Stomach (tissue), 19 donors: ENCODE measurements around the gene RABGGTB. TPM values are rescaled to one million over a fixed set of nuclear protein-coding genes. Genes with fewer than 3 reads are reported as not detected.
"Not testable (repeated sequence)": the region's sequence is repeated elsewhere in the genome, so short reads cannot be mapped to it uniquely, and the experiment has no call there.

Experiments
- DNase-seq, 2 donors: peaks; one replicate each; pipeline versions ENCODE4 v3.0.0 to v3.0.0-alpha.2; 2013 to 2019
- H3K27ac ChIP-seq, 5 donors: fragments of 200-600 bp in 4 of 5; sonication (generic) in 4 of 5; one replicate each; pipeline ENCODE4 v1.5.1; 2013 to 2019; ENCODE audit warnings: mild to moderate bottlenecking in 1 of 5, moderate library complexity in 1 of 5
- H3K27me3 ChIP-seq, 3 donors: fragments of 200-600 bp; sonication (generic); one replicate each; pipeline ENCODE4 v1.5.1; 2017 to 2019; ENCODE audit warnings: mixed run types in 1 of 3
- H3K36me3 ChIP-seq, 4 donors: fragments of 200-600 bp; sonication (generic); 1 replicate in 3 of 4; 2 replicates in 1 of 4; pipeline ENCODE4 v1.5.1; 2016 to 2019
- H3K4me1 ChIP-seq, 4 donors: fragments of 200-600 bp; sonication (generic); one replicate each; pipeline ENCODE4 v1.5.1; 2016 to 2019
- H3K4me3 ChIP-seq, 4 donors: fragments of 200-600 bp; sonication (generic) in 3 of 4; one replicate each; pipeline ENCODE4 v1.5.1; 2016 to 2019; ENCODE audit warnings: mild to moderate bottlenecking in 1 of 4
- H3K9me3 ChIP-seq, 4 donors: fragments of 200-600 bp; sonication (generic); one replicate each; pipeline ENCODE4 v1.5.1; 2016 to 2019
- EP300 ChIP-seq: sonication (generic); formaldehyde crosslinking; IDR thresholded peaks from one replicate; pipeline ENCODE4 v1.6.1; 2017; ENCODE audit warnings: antibody characterized with exemption
- POLR2A ChIP-seq, 4 donors: fragments of 450-650 bp; IDR thresholded peaks; one replicate each; pipeline ENCODE4 v1.6.1; 2016; ENCODE audit warnings: antibody characterized with exemption in 4 of 4, control low read depth in 2 of 4, mild to moderate bottlenecking in 1 of 4, moderate library complexity in 1 of 4
- POLR2AphosphoS5 ChIP-seq, 3 donors: sonication (generic); formaldehyde crosslinking; IDR thresholded peaks; one replicate each; pipeline ENCODE4 v1.6.1; 2016; ENCODE audit warnings: antibody characterized with exemption in 3 of 3
- WGBS, 5 donors: extraction: QIAGEN DNeasy Blood & Tissue Kit in 3 of 5; methylation state at CpG; one replicate each; pipeline versions ENCODE4 v1.1.5 to v1.1.7; 2013 to 2018; 5-methylcytosine and 5-hydroxymethylcytosine counted together
- intact Hi-C: fragments of 100-400 bp; cut with DNase I; formaldehyde crosslinking; loops from one replicate; pipeline ENCODE4 v1.15.1; 2023; ENCODE audit warnings: low total_unique reads
- long read RNA-seq, 10 donors: transcript quantifications; one replicate each; lab custom pipeline, GENCODE V29; 2026
- polyA plus RNA-seq, 3 donors: library from polyadenylated mRNA; stranded (reverse); fragments of 200-250 nt; gene quantifications; one replicate each; pipeline ENCODE4 v1.2.3, GENCODE V29; 2013
- total RNA-seq, 5 donors: library from RNA; depleted of rRNA; stranded (reverse); fragments of >200 nt; gene quantifications; one replicate each; pipeline versions ENCODE4 v1.1.0 to v1.2.3, GENCODE V29; 2014 to 2016
- TF ChIP-seq, protein P1 (sequence below), 7 experiments: fragments of 450-650 bp in 4 of 7; fragments of 200-600 bp in 3 of 7; sonication (generic) in 3 of 7; IDR thresholded peaks; one replicate each; pipeline ENCODE4 v1.5.1; 2016 to 2019; ENCODE audit warnings: antibody characterized with exemption in 7 of 7, control low read depth in 2 of 7, mild to moderate bottlenecking in 1 of 7
- donor health status: healthy with polysubstance abuse.
- donor health status: Bipolar disorder and iron deficiency.
- donor health status: healthy.

Gene RABGGTB
- total RNA-seq (100 to 1,000 TPM in 1 of 5 donors, 10 to 100 TPM in 4; 38.8 to 156 (median 57.2) TPM), polyA plus RNA-seq (10 to 100 TPM; 37.4 to 70.3 (median 60.4) TPM)
- long read RNA-seq, donor 1, partial matches to known transcripts = 0 of 4 reads
- long read RNA-seq, donor 1, other reads (novel, unspliced or antisense) = 0 of 4 reads
- long read RNA-seq, donor 2, transcript RABGGTB-201 (9 exons, 1,496 nt) = major isoform, 6 of 14 reads
- long read RNA-seq, donor 2, partial matches to known transcripts = 6 of 14 reads
- long read RNA-seq, donor 2, other reads (novel, unspliced or antisense) = 0 of 14 reads
- long read RNA-seq, donor 3, partial matches to known transcripts = 11 of 14 reads
- long read RNA-seq, donor 3, other reads (novel, unspliced or antisense) = 0 of 14 reads
- long read RNA-seq, donor 4, partial matches to known transcripts = 0 of 1 reads
- long read RNA-seq, donor 4, other reads (novel, unspliced or antisense) = 0 of 1 reads
- long read RNA-seq, donor 5, partial matches to known transcripts = 7 of 10 reads
- long read RNA-seq, donor 5, other reads (novel, unspliced or antisense) = 0 of 10 reads
- long read RNA-seq, donor 6 = 0 reads
- long read RNA-seq, donor 7, partial matches to known transcripts = 16 of 23 reads
- long read RNA-seq, donor 7, other reads (novel, unspliced or antisense) = 0 of 23 reads
- long read RNA-seq, donor 8, transcript RABGGTB-201 (9 exons, 1,496 nt) = major isoform, 5 of 28 reads
- long read RNA-seq, donor 8, partial matches to known transcripts = 19 of 28 reads
- long read RNA-seq, donor 8, other reads (novel, unspliced or antisense) = 0 of 28 reads
- long read RNA-seq, donor 9, transcript RABGGTB-201 (9 exons, 1,496 nt) = major isoform, 9 of 61 reads
- long read RNA-seq, donor 9, transcript RABGGTB-203 (2 exons, 1,177 nt) = minor isoform, 6 of 61 reads
- long read RNA-seq, donor 9, partial matches to known transcripts = 45 of 61 reads
- long read RNA-seq, donor 9, other reads (novel, unspliced or antisense) = 0 of 61 reads
- long read RNA-seq, donor 10, partial matches to known transcripts = 6 of 10 reads
- long read RNA-seq, donor 10, other reads (novel, unspliced or antisense) = 0 of 10 reads

DNA sequence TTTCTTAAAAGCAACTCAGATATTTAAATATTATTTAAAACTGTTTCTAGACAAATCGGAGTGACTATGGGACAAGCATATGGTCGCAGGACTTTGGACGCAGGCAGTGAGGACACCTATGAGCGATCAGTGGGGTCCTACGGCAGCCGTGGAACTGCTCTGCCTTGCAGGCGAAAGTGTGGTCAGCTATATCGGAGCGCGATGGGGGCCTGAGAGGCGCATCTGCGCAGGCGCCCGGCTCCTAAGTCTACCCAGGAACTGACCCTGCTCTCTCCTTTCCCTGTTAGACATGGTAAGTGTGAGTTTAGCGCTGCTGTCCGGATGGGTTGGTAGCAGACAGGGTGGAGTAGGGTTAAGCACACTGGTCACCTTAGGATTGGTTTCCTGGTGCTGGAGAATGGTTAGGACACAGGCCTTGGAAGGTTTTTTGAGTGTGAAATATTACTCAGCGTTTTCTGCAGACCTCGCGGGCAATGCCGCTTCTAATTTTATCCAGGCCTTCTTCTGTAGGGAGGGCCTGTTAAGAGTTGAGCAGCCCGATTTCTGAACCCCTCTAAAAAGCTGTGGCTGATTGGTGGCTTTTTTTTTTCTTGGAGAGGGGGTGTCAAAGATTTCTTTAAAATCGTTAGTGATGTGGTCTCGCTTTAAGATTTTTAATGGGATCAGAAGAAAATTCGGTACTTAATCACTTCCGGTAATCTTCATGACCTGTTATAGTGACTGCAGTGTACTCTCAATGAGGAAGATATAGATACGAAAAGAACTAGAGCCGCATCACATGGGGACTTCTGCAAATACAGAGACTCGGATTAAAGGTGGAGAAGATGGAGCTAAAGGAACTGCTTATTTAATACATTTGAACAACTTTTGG is at the start of gene RABGGTB:
TSS of gene RABGGTB (plus strand) at position 274 of the 871 bp plus-strand sequence. CDS start at position 290, 16 bp downstream.
- intact Hi-C loops = loop anchor here (10.0 kb wide), 1 partner anchor 61 kb away; the partner anchor contains the start of gene ACADM
- Histone ChIP-seq H3K4me1 (peaks cover 37 to 54% (median 42%) of the 10 kb centered on the region in 4 donors), H3K27me3 (no peaks in the 10 kb centered on the region), H3K9me3 (no peaks in the 10 kb centered on the region), H3K4me3 (peak within 1 kb of the TSS; percentile 57 to 69 (median 63)), H3K36me3 (peaks cover 0 to 25% (median 19%) of the 10 kb centered on the region in 4 donors), H3K27ac (peak within 1 kb of the TSS; percentile 71 to 93 (median 87))
- TF ChIP-seq POLR2A (IDR thresholded peaks at IDR 0.05) (peak in 1 of 4 donors; percentile 71), EP300 (no peak), POLR2AphosphoS5 (IDR thresholded peaks at IDR 0.05) (peak; percentile 69 to 98 (median 94))
- TF ChIP-seq, protein P1, sequence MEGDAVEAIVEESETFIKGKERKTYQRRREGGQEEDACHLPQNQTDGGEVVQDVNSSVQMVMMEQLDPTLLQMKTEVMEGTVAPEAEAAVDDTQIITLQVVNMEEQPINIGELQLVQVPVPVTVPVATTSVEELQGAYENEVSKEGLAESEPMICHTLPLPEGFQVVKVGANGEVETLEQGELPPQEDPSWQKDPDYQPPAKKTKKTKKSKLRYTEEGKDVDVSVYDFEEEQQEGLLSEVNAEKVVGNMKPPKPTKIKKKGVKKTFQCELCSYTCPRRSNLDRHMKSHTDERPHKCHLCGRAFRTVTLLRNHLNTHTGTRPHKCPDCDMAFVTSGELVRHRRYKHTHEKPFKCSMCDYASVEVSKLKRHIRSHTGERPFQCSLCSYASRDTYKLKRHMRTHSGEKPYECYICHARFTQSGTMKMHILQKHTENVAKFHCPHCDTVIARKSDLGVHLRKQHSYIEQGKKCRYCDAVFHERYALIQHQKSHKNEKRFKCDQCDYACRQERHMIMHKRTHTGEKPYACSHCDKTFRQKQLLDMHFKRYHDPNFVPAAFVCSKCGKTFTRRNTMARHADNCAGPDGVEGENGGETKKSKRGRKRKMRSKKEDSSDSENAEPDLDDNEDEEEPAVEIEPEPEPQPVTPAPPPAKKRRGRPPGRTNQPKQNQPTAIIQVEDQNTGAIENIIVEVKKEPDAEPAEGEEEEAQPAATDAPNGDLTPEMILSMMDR (IDR thresholded peaks at IDR 0.05) = peak in 1 of 7 experiments; percentile 3
- peak; percentile 95 to 99 for DNase-seq
- 0 to 1% (median 0%) methylated on average over 28 of the region's 28 CpGs for WGBS, 5 donors

DNA sequence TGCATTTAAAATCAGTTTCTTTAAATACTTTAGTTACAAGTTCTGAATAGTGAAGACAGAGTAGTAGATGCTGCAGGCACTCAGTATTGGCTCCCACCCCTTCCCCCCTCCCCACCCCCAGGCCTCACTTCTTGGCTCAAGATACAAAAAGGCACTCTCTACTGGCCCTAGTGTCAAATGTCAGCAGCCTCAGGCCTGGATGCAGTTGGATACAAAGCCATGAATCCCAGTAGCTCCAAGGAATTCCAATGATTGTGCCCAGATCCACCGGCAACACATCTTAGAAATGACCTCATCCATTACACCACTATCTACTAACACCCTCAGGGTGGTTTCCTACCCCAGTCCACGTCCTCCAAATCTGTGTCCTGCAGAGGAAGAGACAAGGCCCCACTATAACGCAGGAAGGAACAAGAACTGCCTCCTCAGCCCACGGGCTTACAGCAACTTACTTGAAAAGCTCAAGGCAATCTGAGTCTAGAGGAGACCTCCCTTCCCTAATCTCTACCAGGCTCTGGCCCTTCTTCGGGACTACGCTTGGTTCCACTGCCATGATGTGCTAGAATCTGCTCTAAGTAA is 43.9 kb upstream of the RABGGTB start:
- Histone ChIP-seq H3K27me3 (no peaks in the 10 kb centered on the region), H3K4me3 (no peak overlapping the region), H3K4me1 (no peaks in the 10 kb centered on the region), H3K36me3 (peaks cover 21 to 97% (median 91%) of the 10 kb centered on the region in 4 donors), H3K9me3 (no peaks in the 10 kb centered on the region), H3K27ac (no peak overlapping the region)
- intact Hi-C loops = no loop called here
- WGBS, 5 donors = 86 to 96% (median 91%) methylated on average over 6 of the region's 6 CpGs
- TF ChIP-seq POLR2AphosphoS5 (IDR thresholded peaks at IDR 0.05) = no peak
- no peak for TF ChIP-seq POLR2A (IDR thresholded peaks at IDR 0.05)
- TF ChIP-seq, protein P1 (IDR thresholded peaks at IDR 0.05) = no peak
- no peak for TF ChIP-seq EP300
- DNase-seq = no peak

DNA sequence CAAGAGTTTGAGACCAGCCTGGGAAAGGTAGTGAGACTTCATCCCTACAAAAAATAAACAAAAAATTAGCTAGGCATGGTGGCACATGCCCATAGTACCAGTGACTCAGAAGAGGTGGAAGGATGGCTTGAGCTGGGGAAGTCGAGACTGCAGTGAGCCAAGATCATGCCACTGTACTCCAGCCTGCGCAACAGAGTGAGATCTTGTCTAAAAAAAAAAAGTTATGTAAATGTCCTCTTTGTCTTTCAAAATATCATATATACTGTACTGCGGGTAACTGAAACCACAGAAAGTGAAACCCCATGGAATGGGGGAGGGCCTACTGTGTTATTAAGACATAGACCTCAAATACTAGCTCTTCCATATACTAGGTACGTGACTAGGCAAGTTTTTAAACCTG is 40.8 kb upstream of the RABGGTB start:
- Histone ChIP-seq H3K27ac (no peak overlapping the region), H3K36me3 (peaks cover 21 to 90% (median 70%) of the 10 kb centered on the region in 4 donors), H3K4me1 (no peaks in the 10 kb centered on the region), H3K4me3 (no peak overlapping the region), H3K9me3 (no peaks in the 10 kb centered on the region), H3K27me3 (no peaks in the 10 kb centered on the region)
- intact Hi-C loops = no loop called here
- DNase-seq = no peak
- 65 to 93% (median 82%) methylated on average over 4 of the region's 4 CpGs for WGBS, 5 donors
- TF ChIP-seq, protein P1 (IDR thresholded peaks at IDR 0.05) = no peak
- TF ChIP-seq EP300 = no peak
- TF ChIP-seq POLR2AphosphoS5 (IDR thresholded peaks at IDR 0.05) = no peak
- no peak for TF ChIP-seq POLR2A (IDR thresholded peaks at IDR 0.05)

DNA sequence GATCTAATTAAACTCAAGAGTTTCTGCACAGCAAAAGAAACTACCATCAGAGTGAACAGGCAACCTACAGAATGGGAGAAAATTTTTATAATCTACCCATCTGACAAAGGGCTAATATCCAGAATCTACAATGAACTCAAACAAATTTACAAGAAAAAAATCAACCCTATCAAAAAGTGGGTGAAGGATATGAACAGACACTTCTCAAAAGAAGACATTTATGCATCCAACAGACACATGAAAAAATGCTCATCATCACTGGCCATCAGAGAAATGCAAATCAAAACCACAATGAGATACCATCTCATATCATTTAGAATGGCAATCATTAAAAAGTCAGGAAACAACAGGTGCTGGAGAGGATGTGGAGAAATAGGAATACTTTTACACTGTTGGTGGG is 28.8 kb upstream of the RABGGTB start:
- H3K27me3 ChIP-seq, DNase-seq, intact Hi-C loops, H3K9me3 ChIP-seq, H3K4me3 ChIP-seq, H3K4me1 ChIP-seq, H3K27ac ChIP-seq: not testable (repeated sequence)
- peaks cover 14 to 66% (median 43%) of the 10 kb centered on the region in 4 donors for H3K36me3 ChIP-seq

DNA sequence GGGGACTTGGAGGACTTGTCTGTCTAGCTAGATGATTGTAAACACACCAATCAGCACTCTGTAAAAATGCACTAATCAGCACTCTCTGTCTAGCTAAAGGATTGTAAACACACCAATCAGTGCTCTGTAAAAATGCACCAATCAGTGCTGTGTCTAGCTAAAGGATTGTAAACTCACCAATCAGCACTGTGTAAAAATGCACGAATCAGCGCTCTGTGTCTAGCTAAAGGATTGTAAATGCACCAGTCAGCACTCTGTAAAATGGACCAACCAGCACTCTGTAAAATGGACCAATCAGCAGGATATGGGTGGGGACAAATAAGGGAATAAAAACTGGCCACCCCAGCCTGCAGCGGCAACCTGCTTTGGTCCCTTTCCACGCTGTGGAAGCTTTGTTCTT is 27.5 kb upstream of the RABGGTB start:
- H3K27ac ChIP-seq, DNase-seq, H3K4me3 ChIP-seq, H3K9me3 ChIP-seq, H3K4me1 ChIP-seq, intact Hi-C loops, H3K27me3 ChIP-seq: not testable (repeated sequence)
- WGBS, 5 donors = 82 to 99% (median 99%) methylated on average over 4 of the region's 4 CpGs
- peaks cover 14 to 57% (median 34%) of the 10 kb centered on the region in 4 donors for H3K36me3 ChIP-seq
